Esophagus squamous epithelium (tissue), 5 donors: ENCODE results near the gene OSBPL10. TPM values are rescaled to one million over a fixed set of nuclear protein-coding genes. Genes with fewer than 3 reads are reported as not detected.

Experiments used
- DNase-seq: peaks from one replicate; lab custom pipeline; 2025; lab: John Stamatoyannopoulos, UW
- H3K27ac ChIP-seq, 4 donors: fragments of 200-600 bp; sonication (generic); one replicate each; pipeline ENCODE4 v1.5.1; 2016 to 2019; ENCODE audit warnings: mild to moderate bottlenecking in 1 of 4
- H3K27me3 ChIP-seq, 4 donors: fragments of 200-600 bp; sonication (generic); 1 replicate in 3 of 4; 2 replicates in 1 of 4; pipeline versions ENCODE4 v1.5.1 to v1.6.0; 2017 to 2021; ENCODE audit warnings: antibody characterized with exemption in 1 of 4
- H3K36me3 ChIP-seq, 3 donors: fragments of 200-600 bp; sonication (generic); one replicate each; pipeline ENCODE4 v1.5.1; 2016 to 2019
- H3K4me1 ChIP-seq, 3 donors: fragments of 200-600 bp; sonication (generic); one replicate each; pipeline ENCODE4 v1.5.1; 2017 to 2019
- H3K4me3 ChIP-seq, 4 donors: fragments of 200-600 bp; sonication (generic); 1 replicate in 3 of 4; 2 replicates in 1 of 4; pipeline ENCODE4 v1.5.1; 2016 to 2019; ENCODE audit warnings: mild to moderate bottlenecking in 2 of 4, moderate library complexity in 1 of 4
- H3K9me3 ChIP-seq, 3 donors: fragments of 200-600 bp; sonication (generic); one replicate each; pipeline ENCODE4 v1.5.1; 2016 to 2019
- POLR2A ChIP-seq, 4 donors: fragments of 450-650 bp; IDR thresholded peaks; one replicate each; pipeline ENCODE4 v1.6.1; 2017; ENCODE audit warnings: antibody characterized with exemption in 4 of 4, mild to moderate bottlenecking in 4 of 4, moderate library complexity in 3 of 4
- WGBS, 2 donors: methylation state at CpG; one replicate each; pipeline ENCODE4 v1.1.5; 2018; 5-methylcytosine and 5-hydroxymethylcytosine counted together
- intact Hi-C: fragments of 100-400 bp; cut with DNase I; formaldehyde crosslinking; loops from one replicate; pipeline ENCODE4 v1.15.0; 2022
- total RNA-seq, 4 donors: library from RNA; depleted of rRNA; stranded (reverse); fragments of >200 nt; gene quantifications; one replicate each; pipeline ENCODE4 v1.1.0, GENCODE V29; 2016
- TF ChIP-seq, protein P1 (sequence below), 6 experiments: fragments of 450-650 bp in 4 of 6; fragments of 200-600 bp in 2 of 6; sonication (generic) in 2 of 6; IDR thresholded peaks; one replicate each; pipeline ENCODE4 v1.5.1; 2016 to 2019; ENCODE audit warnings: antibody characterized with exemption in 6 of 6, mild to moderate bottlenecking in 4 of 6, moderate library complexity in 4 of 6
- donor health status: DM: yes; HTN: yes; CAD: no.

OSBPL10 gene
- total RNA-seq, 4 donors from 2014 or later = 13.8 to 65.3 (median 41.0) TPM

DNA sequence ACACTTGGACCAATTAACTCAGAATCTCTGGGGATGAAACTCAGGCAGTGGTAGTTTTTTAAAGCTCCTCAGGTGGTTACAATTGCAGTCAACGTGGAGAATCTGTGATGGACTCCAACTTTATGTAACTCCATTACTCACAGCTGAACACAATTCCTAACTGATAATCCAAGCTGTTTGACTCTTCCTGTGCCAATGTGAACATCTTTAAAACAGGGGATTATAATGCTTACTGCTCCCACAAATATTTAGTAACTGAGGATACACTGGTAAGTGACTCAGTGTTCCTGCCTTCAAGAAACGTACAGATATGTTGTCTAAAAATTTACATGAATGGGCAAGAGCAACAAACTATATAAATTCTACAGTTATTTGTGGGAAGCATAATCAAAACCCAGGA lies 85.6 kb downstream of the OSBPL10 start:
- no peak overlapping the region for H3K27ac ChIP-seq
- no peaks in the 10 kb centered on the region for H3K27me3 ChIP-seq
- intact Hi-C loops = no loop called here
- H3K36me3 ChIP-seq = no peaks in the 10 kb centered on the region
- TF ChIP-seq, protein P1, sequence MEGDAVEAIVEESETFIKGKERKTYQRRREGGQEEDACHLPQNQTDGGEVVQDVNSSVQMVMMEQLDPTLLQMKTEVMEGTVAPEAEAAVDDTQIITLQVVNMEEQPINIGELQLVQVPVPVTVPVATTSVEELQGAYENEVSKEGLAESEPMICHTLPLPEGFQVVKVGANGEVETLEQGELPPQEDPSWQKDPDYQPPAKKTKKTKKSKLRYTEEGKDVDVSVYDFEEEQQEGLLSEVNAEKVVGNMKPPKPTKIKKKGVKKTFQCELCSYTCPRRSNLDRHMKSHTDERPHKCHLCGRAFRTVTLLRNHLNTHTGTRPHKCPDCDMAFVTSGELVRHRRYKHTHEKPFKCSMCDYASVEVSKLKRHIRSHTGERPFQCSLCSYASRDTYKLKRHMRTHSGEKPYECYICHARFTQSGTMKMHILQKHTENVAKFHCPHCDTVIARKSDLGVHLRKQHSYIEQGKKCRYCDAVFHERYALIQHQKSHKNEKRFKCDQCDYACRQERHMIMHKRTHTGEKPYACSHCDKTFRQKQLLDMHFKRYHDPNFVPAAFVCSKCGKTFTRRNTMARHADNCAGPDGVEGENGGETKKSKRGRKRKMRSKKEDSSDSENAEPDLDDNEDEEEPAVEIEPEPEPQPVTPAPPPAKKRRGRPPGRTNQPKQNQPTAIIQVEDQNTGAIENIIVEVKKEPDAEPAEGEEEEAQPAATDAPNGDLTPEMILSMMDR (IDR thresholded peaks at IDR 0.05) = no peak
- no peak for TF ChIP-seq POLR2A (IDR thresholded peaks at IDR 0.05)
- no peak overlapping the region for H3K4me3 ChIP-seq
- peaks cover 0 to 59% (median 9%) of the 10 kb centered on the region in 3 donors for H3K4me1 ChIP-seq
- no peak for DNase-seq
- 25 to 27% methylated on average over 2 of the region's 2 CpGs for WGBS, 2 donors
- no peaks in the 10 kb centered on the region for H3K9me3 ChIP-seq

DNA sequence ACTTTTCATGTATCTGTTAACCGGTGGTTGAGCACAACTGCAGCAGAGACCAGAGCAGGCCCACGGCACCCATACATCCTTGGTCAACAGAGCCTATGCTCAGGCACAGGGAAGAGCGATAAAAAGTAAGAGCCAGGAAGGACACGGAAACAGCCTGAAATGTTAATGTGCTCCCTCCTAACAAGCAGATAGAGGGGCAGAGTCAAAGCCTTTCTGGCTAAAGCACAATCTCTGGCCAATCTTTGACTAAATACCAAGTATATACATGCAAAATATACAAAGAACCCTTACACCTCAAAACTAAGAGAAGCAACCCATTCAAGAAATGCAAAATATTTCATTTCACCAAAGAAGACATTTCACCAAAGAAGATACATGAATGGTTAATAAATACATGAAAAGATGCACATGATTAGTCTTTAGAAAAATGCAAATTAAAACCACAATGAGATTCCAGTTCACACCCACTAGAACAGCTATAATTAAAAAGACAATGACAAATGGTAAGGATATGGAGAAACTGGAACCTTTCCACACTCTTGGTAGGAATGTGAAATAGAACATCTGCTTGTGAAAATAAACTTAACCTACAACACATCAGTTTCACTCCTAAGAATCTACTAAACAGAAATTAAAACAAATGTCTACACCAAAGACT lies 88.0 kb downstream of the OSBPL10 start:
- DNase-seq = no peak
- no peak overlapping the region for H3K4me3 ChIP-seq
- H3K36me3 ChIP-seq = no peaks in the 10 kb centered on the region
- intact Hi-C loops = no loop called here
- no peak for TF ChIP-seq POLR2A (IDR thresholded peaks at IDR 0.05)
- TF ChIP-seq, protein P1 (IDR thresholded peaks at IDR 0.05) = no peak
- peaks cover 0 to 51% (median 7%) of the 10 kb centered on the region in 3 donors for H3K4me1 ChIP-seq
- H3K27ac ChIP-seq = no peak overlapping the region
- H3K27me3 ChIP-seq = no peaks in the 10 kb centered on the region
- no peaks in the 10 kb centered on the region for H3K9me3 ChIP-seq
- 89 to 92% methylated on average over 4 of the region's 4 CpGs for WGBS, 2 donors

DNA sequence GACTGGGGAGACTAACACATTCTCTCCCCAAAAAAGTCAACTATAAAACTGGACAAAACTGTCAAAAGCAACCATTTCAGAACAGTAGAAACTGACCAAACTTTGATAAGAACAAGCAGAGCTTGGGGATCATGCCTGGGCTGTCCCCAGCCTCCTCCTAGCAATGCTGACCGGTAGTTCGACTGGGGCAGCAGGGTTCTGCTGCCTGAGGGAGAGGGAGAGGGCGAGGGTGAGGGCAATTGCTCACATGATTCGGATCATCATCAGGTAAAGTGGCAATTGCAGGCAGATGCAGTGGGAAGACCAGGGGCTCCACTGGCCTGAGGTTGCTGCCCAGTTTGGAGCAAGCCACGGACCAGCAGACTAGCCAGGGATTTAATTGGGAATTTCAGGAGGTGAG lies 88.6 kb downstream of the OSBPL10 start:
- Histone ChIP-seq H3K27ac (no peak overlapping the region), H3K4me3 (no peak overlapping the region), H3K36me3 (no peaks in the 10 kb centered on the region), H3K27me3 (no peaks in the 10 kb centered on the region), H3K9me3 (no peaks in the 10 kb centered on the region), H3K4me1 (peaks cover 0 to 51% (median 7%) of the 10 kb centered on the region in 3 donors)
- intact Hi-C loops = no loop called here
- WGBS, 2 donors = 90 to 95% methylated on average over 5 of the region's 5 CpGs
- no peak for DNase-seq
- no peak for TF ChIP-seq POLR2A (IDR thresholded peaks at IDR 0.05)
- TF ChIP-seq, protein P1 (IDR thresholded peaks at IDR 0.05) = no peak

DNA sequence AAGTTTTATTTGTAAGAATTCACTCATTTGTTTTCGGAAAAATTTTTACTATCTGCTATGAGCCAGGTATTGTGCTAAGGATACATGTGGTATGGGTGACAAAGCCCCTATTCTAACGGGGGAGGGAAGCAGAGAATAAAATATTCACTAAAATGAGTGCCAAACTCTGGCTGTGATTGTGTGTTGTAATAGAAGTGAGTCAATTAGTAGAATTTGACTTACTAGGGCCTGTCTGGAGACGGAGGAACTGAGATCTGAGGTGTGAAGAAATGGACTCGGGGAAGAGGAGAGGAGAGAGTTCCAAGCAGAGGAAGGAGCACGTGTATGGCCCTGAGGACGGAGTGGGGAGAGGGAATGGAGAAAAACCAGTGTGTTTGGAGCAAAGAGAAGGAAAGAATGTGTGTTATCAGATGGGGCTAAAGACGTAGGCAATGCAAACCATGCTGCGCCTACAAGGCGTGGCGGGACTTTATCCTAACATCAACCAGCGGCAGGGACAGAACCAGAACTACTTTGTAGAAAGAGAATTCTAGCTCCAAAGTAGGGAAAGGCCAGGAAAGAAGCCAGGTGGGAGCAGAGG lies 89.1 kb downstream of the OSBPL10 start:
- 71 to 84% methylated on average over 11 of the region's 11 CpGs for WGBS, 2 donors
- TF ChIP-seq, protein P1 (IDR thresholded peaks at IDR 0.05) = no peak
- no peak for TF ChIP-seq POLR2A (IDR thresholded peaks at IDR 0.05)
- Histone ChIP-seq H3K36me3 (no peaks in the 10 kb centered on the region), H3K27me3 (no peaks in the 10 kb centered on the region), H3K4me3 (no peak overlapping the region), H3K9me3 (no peaks in the 10 kb centered on the region), H3K4me1 (peaks cover 0 to 51% (median 7%) of the 10 kb centered on the region in 3 donors), H3K27ac (no peak overlapping the region)
- no peak for DNase-seq
- intact Hi-C loops = no loop called here

DNA sequence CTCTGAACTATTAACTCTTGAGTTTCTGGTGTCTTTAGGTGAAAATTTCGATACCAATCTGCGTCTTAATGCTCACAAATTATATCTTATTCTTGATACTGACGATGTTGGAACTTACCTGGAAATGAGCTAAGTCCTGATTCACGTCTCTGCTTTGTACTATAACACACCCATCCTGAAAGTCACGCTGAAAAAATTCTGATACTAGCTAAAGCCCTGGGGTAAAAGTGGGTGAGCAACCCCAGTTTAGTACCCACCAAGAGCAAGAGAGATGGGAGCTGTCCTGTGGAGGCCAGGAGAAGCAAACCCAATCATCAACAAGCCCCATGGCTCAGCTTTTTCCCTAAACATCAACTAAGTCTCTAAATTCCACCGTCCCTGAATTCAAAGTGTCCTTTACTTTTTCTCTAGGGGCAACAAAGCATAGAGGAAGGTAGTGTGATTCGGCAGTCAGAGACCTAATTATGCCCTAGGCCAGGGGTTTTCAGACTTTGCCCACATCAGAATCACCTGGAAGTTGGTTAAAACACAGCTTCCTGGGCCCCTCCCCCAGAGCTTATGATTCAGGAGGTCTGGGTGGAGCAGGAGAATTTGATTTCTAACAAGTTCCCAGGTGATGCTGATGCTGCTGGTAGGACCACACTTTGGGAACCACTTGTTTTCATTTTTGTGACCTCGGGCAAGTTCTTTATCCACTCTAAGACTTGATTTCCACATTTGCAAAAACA lies 90.2 kb downstream of the OSBPL10 start:
- DNase-seq = no peak
- intact Hi-C loops = no loop called here
- Histone ChIP-seq H3K4me3 (no peak overlapping the region), H3K36me3 (no peaks in the 10 kb centered on the region), H3K27me3 (no peaks in the 10 kb centered on the region), H3K9me3 (no peaks in the 10 kb centered on the region), H3K4me1 (peaks cover 0 to 51% (median 7%) of the 10 kb centered on the region in 3 donors), H3K27ac (peak overlapping the region in 2 of 4 donors; percentile 38 to 45)
- WGBS, 2 donors = 59 to 74% methylated on average over 8 of the region's 8 CpGs
- TF ChIP-seq, protein P1 (IDR thresholded peaks at IDR 0.05) = no peak
- TF ChIP-seq POLR2A (IDR thresholded peaks at IDR 0.05) = no peak
